GM12875 (cell line): ENCODE measurements around the gene RCVRN.

Experiments used
- H3K4me3 ChIP-seq: one replicate; pipeline ENCODE4 v1.5.1; 2011; ENCODE audit warnings: low read depth, low read length, control low read depth
- TF ChIP-seq, protein P1 (sequence below): IDR thresholded peaks from 2 replicates; pipeline ENCODE4 v1.5.1; 2011; ENCODE audit warnings: low read depth, mild to moderate bottlenecking, control low read depth, inconsistent platforms, low read length, moderate library complexity, borderline replicate concordance; ENCODE audit not compliant: insufficient read depth

The RCVRN gene

DNA sequence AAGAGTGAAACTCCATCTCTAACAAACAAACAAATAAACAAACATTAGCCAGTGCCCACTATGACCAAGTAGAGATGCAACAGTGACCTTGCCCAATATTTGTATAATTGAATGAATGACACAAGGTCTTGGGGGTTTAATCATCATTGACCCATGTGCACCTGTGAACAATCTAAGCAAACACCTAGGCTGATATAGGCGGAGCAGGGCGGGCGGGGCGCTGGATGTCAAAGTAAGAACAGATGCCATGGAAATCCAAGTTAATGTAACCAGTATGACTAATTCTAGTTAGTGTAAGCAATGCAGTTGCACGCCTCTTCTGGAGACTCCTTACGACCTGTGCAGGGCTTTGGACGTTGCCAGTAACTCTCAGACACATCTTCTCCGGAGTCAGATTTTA, 17.6 kb downstream of the RCVRN start:
- TF ChIP-seq, protein P1, sequence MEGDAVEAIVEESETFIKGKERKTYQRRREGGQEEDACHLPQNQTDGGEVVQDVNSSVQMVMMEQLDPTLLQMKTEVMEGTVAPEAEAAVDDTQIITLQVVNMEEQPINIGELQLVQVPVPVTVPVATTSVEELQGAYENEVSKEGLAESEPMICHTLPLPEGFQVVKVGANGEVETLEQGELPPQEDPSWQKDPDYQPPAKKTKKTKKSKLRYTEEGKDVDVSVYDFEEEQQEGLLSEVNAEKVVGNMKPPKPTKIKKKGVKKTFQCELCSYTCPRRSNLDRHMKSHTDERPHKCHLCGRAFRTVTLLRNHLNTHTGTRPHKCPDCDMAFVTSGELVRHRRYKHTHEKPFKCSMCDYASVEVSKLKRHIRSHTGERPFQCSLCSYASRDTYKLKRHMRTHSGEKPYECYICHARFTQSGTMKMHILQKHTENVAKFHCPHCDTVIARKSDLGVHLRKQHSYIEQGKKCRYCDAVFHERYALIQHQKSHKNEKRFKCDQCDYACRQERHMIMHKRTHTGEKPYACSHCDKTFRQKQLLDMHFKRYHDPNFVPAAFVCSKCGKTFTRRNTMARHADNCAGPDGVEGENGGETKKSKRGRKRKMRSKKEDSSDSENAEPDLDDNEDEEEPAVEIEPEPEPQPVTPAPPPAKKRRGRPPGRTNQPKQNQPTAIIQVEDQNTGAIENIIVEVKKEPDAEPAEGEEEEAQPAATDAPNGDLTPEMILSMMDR: no peak
- H3K4me3 ChIP-seq: no peak overlapping the region

DNA sequence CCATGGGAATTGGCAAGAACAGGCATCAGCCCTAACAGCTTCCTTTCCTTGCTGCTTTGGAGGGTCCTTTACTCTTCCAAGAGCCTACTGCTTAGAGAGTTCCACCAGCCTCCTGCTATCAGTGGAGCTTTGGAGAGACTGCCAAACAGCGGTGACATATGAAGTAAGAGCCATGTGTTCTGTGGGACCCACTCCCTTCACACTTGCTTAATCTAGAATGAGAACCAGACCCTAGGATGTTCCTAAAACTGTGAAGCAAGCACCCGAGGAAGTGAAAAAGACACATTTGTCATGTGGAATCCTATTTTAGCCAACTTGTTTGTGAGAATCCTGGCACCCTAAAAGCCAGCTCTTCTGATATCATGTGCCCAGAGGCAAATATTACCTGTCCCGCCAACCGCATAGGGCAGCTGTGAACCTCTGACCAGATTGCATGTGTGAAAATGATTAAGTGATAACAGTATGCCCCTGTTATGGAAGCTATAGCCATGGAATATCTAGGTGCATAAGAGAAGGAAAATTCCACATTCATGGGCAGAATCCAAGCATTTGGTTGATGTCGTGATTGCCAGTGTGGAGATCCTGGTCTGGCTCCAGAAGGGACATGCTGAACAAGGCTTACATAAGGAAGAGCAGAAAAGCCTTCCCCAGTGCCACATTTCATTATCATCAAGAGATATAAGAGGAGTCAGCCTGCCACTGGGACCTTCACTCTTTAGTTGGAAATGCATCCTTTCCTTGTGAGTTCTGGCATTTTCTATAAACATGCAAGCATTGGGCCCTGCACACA, 18.7 kb downstream of the RCVRN start:
- TF ChIP-seq, protein P1: no peak
- no peak overlapping the region for H3K4me3 ChIP-seq

DNA sequence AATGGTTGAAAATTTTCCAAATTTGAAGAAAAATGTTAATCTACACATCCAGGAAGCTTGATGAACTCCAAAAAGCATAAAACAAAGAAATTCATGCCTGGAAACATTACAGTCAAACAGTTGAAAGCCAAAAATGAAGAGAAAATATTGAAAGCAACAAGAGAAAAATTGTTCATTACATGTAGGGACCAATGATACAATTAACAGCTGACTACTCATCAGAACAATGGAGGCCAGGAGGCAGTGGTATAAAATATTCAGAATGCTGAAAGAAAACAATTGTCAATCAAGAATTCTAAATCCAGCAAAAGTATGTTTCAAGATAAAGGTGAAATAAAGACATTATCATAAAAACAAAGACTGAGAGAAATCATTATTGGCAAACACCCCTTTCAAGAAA, 21.6 kb downstream of the RCVRN start:
- no peak overlapping the region for H3K4me3 ChIP-seq
- TF ChIP-seq, protein P1: no peak

DNA sequence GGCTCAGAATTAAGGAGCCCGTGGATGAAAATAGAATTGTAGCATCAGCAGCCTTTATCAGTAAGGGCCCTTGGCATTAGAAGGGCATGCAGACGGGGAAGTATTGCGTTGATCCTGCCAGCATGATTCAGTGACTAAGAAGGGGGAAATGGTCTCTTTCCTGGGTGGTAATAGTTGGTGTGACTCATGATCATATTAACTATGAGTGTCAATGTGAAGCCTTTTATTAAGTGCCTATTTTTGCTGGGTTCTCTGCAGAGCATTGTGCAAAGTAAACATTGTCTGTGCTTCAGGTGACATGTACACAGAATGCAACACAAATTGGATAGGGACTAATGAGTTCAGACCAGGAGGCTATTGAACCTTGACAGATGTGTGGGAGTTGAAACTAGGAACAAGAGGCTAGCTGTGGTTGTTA, 24.5 kb downstream of the RCVRN start:
- TF ChIP-seq, protein P1: no peak

DNA sequence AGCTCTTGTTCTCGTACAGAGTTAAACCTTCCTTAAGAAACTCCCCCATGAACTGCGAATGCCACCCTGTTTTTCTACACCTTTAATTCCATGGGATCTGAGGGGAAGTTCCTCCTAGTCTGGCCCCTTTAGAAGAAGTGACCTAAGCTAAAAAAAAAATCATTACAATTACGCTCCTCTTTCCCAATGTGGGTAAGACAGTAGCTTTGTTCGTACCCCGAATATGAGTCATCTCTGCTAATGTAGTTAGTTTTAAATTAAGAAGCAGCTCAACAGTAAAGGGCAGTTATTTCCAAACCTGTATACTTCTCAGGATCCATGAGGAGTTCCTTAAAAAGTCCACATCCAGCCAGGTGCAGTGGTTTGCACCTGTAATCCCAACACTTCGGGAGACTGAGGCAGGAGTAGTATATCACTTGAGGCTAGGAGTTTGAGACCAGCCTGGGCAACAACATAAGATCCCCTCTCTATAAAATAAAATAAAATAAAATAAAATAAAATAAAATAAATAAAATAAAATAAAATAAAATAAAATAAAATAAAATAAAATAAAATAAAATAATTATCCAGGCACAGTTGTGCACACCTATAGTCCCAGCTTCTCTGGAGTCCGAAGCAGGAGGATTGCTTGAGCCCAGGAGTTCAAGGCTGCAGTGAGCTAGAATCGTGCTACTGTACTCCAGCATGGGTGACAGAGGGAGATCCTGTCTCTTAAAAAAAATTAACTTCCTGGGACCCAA, 26.1 kb downstream of the RCVRN start:
- no peak overlapping the region for H3K4me3 ChIP-seq
- TF ChIP-seq, protein P1: no peak

More for the DNA sequence above, 24.5 kb downstream of the RCVRN start:
- H3K4me3 ChIP-seq: no peak overlapping the region

DNA sequence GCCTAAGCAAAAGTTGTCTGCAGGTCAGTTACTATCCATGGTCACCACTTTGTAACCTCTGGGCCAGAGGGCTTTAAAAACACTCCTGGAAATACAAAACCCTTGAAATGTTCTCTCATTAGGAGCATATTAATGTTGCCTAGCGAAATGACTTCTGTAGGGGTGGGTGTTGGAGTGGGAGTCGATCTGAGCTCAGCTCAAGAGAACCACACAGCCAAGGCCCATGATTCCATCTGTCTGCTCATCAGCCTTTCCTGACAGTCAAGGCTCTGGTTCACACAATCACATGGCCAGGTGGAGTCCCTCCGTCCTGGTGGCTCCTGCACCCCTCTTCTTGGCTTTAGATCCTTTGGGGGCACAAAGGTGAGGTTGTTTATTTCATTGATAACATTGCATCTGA, 26.7 kb downstream of the RCVRN start:
- TF ChIP-seq, protein P1: no peak
- H3K4me3 ChIP-seq: no peak overlapping the region

DNA sequence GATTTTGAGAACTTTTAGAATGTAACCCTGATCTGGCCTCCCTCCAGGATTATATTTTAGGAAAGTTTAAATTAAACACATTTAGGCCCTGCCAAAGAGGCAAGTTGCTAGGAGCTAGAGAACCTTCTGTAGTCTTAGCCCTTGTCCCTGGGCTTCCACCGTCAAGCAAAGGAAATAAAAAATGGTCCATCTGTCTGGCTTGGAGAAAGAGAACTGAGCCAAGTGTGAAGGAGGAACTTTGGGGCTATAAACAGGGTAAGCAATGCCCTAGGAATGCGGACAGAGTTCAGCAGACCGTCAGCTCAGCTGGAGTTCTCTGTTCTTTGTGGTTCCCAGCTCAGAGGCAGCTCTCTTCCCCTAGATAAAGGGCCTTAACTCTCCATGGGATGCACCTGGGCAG, 29.6 kb downstream of the RCVRN start:
- TF ChIP-seq, protein P1: no peak
- no peak overlapping the region for H3K4me3 ChIP-seq
